Endothelial cell of umbilical vein (primary cell): ENCODE data around the gene SLC25A1.

Experiments used
- EZH2 ChIP-seq: IDR thresholded peaks from 2 replicates; pipeline ENCODE4 v1.6.1; 2012; ENCODE audit warnings: borderline replicate concordance, low read depth, mild to moderate bottlenecking, moderate library complexity, low read length, inconsistent platforms; ENCODE audit not compliant: severe bottlenecking
- GATA2 ChIP-seq: IDR thresholded peaks from 2 replicates; pipeline ENCODE4 v1.7.0; 2011; ENCODE audit warnings: low read depth, mild to moderate bottlenecking, moderate library complexity, mixed read lengths, low read length; ENCODE audit not compliant: insufficient read length, insufficient read depth
- POLR2A ChIP-seq: IDR thresholded peaks from 2 replicates; pipeline ENCODE4 v1.6.1; 2012; ENCODE audit warnings: low read depth, mild to moderate bottlenecking, control low read depth, low read length
- POLR2AphosphoS5 ChIP-seq: IDR thresholded peaks from 2 replicates; pipeline ENCODE4 v1.6.1; 2012; ENCODE audit warnings: low read depth, mild to moderate bottlenecking, control low read depth, low read length, moderate library complexity; ENCODE audit not compliant: insufficient read depth
- TF ChIP-seq, protein P1 (sequence below), 2 donors: IDR thresholded peaks; 1 replicate in 1 of 2; 2 replicates in 1 of 2; pipeline ENCODE4 v1.5.1; 2011; ENCODE audit warnings: low read length in 2 of 2, mild to moderate bottlenecking in 2 of 2, moderate library complexity in 2 of 2, control low read depth in 1 of 2, inconsistent platforms in 1 of 2, low read depth in 1 of 2; ENCODE audit not compliant: insufficient read depth in 1 of 2; ENCODE audit errors: extremely low read depth in 1 of 2
- TF ChIP-seq, protein P2 (sequence below): IDR thresholded peaks from 2 replicates; pipeline ENCODE4 v1.6.1; 2011; ENCODE audit not compliant: insufficient read depth, insufficient read length

DNA sequence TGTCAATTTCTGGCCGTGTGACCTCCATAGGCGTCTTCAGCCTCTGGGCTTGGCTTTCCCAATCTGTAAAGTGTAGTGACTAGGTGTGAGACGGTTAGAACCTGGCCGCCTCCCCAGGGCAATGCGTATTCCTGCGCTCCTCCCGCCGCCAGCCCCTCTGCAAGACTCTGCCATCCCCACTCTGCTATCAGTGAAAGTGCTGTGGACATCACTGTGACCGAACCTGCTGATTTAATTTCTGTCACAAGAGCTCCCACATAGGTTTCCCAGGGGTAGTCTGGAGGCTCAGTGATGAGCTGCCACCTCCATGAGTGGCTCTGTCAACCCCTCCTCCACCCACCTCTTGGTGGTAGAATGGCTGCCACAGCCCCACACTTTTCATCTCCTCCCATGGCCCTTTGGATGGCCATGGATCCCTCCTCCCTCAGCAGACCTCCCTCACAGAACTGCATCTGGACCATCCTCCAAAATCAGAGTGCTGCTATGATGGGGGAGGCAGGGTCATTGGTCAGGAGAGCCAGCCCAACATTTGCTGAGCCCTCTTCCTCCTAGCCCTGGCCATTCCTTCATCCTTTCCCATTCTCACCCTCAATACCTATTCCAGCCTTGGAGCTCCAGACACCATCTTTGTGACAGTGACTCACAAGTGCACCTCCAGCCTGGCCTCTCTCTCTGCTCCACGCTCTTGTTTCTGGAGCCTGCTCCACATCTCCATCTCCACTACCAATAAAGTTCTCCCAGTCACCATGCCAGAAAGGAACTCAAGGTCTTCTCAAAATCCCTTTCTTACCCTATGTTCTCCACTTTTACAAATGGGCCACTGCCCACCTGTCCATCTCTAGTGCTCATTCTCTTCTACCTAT is 27.0 kb downstream of the SLC25A1 start:
- TF ChIP-seq POLR2A (no peak), POLR2AphosphoS5 (no peak), GATA2 (no peak), EZH2 (peak; percentile 34)
- TF ChIP-seq, protein P1, sequence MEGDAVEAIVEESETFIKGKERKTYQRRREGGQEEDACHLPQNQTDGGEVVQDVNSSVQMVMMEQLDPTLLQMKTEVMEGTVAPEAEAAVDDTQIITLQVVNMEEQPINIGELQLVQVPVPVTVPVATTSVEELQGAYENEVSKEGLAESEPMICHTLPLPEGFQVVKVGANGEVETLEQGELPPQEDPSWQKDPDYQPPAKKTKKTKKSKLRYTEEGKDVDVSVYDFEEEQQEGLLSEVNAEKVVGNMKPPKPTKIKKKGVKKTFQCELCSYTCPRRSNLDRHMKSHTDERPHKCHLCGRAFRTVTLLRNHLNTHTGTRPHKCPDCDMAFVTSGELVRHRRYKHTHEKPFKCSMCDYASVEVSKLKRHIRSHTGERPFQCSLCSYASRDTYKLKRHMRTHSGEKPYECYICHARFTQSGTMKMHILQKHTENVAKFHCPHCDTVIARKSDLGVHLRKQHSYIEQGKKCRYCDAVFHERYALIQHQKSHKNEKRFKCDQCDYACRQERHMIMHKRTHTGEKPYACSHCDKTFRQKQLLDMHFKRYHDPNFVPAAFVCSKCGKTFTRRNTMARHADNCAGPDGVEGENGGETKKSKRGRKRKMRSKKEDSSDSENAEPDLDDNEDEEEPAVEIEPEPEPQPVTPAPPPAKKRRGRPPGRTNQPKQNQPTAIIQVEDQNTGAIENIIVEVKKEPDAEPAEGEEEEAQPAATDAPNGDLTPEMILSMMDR (IDR thresholded peaks at IDR 0.05; ENCODE audit: extremely low read depth in 1 of 2, insufficient read depth in 1 of 2, low read depth in 1 of 2, low read length in 2 of 2) = no peak
- TF ChIP-seq, protein P2, sequence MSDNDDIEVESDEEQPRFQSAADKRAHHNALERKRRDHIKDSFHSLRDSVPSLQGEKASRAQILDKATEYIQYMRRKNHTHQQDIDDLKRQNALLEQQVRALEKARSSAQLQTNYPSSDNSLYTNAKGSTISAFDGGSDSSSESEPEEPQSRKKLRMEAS = no peak
